Ramos (cell line): ENCODE data around the gene ZNF182.
"Not testable (repeated sequence)": the region's sequence is repeated elsewhere in the genome, so short reads cannot be mapped to it uniquely, and the experiment has no call there.

Experiments used
- in situ Hi-C: fragments of 300-500 bp; cut with MboI; formaldehyde crosslinking; loops from one replicate; pipeline ENCODE4 v1.14.3; 2022; ENCODE audit warnings: low sequenced_read_pairs; ENCODE audit not compliant: unreplicated experiment

Gene ZNF182

GRCh38 chrX:48003758-48004457, at the start of gene ZNF182:
TSS of gene ZNF182 (minus strand) at chrX:48003989. CDS start at chrX:48002609, 1,380 bp downstream.
- in situ Hi-C loops = no loop called here

DNA sequence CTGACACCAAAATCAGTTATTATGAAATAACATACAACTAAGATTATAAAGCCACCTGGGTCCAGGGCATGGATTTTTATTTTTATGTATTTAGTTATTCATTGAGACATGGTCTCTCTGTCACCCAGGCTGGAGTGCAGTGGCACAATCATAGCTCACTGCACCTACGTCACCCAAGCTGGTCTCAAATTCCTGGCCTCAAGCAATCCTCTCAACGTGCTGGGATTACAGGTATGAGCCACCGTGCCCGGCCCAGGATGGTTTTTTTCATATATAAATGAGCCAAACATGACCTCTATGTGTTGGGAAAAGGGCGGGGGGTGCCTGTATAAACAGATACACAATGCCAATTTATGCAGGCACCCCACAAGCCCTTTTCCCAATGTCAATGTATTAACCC, 43.1 kb upstream of the ZNF182 start:
- in situ Hi-C loops = loop anchor here (25.0 kb wide), 1 partner anchor 410 kb away; the partner anchor contains the start of gene CFP

DNA sequence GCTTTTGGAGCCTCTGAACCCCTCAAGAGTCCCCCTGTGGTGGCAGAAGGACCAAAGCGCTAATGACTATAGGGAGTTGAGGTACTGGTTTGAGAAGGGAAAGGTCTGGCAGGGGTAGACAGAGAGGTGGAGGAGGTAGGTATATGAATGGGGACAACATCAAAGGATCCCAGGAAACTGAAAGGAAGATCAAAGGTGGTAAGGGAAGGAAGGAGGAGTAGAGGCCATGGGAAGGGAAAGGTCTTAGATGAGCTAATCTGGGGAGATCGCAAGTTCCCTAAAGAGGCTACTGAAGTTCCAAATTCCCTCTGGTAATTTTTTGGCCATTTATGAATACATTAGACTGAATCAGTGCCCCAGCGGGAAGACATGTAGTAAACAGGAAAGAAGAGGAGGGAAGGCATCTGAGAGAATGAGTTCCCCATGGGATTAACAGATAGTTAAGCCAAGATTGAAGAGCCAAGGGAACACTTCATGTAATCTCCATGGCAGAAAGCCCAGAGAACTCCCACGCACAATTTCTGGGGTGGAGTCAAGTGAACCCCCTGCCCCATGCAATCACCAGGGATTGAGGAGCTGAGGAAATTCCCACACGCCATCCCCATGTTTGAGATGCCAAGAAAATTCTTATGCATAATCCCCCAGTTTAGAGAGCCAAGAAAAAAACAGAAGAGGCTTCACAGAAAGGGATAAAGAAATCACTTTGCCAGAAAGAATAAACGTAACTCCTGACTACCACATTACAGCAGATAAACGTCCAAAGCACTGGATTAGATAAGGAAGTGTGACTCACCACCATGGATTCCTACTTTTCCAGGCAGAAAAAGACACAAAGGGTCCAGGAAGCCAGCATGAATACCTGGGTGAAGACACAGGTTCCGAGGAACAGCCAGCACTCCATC, 41.9 kb upstream of the ZNF182 start:
- in situ Hi-C loops = loop anchor here (25.0 kb wide), 1 partner anchor 408 kb away; the partner anchor contains the start of gene CFP

DNA sequence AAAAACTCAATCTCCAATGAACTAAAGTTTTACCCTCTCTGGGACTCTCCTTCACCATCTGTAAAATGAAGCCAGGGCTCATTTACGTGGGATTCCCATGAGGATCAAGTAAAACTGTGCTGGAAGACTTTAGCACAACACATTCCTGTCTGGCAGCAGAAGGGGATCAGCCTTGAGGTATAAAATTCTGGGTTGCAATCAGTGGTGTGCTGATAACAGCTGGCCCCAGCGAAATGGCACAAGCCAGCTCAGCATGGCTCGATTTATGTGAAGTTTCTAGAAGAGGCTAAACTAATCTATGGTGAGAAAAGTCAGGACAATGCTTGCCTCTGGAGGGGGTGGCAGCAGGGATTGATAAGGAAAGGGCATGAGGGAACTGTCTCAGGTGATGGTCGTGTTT, 39.3 kb upstream of the ZNF182 start:
- in situ Hi-C loops = loop anchor here (25.0 kb wide), 1 partner anchor 406 kb away; the partner anchor contains the start of gene CFP

GRCh38 chrX:48035891-48036290, 32.1 kb upstream of the ZNF182 start:
- in situ Hi-C loops = loop anchor here (25.0 kb wide), 1 partner anchor 399 kb away; the partner anchor contains the start of gene CFP

GRCh38 chrX:48030641-48031173, 26.9 kb upstream of the ZNF182 start:
- in situ Hi-C loops = loop anchor here (25.0 kb wide), 1 partner anchor 393 kb away; the partner anchor contains the start of gene CFP

- in situ Hi-C loops = loop anchor here (25.0 kb wide), 1 partner anchor 393 kb away; the partner anchor contains the start of gene CFP
These were observed 26.4 kb upstream of the ZNF182 start for GRCh38 chrX:48030237-48030636.

DNA sequence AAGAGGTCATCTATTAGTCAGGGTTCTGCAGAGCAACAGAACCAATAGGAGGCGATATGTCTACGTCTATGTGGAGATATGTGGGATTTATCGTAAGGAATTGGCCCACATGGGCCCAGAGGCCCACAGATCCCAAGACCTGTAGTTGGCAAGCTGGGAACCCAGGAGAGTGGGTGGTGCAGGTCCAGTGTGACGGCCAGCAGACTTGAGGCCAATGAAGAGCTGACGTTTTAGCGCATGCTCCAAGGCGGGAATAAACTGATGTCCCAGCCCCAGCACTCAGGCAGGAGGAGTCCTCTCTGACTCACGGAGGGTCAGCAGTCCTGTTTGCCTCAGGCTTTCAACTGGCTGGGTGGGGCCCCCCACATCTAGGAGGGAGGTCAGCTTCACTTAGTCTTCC, 24.3 kb upstream of the ZNF182 start:
- in situ Hi-C loops = loop anchor here (5.0 to 25.0 kb wide), 2 partner anchors 196 to 391 kb away; partner anchors contain the start of gene CFP

DNA sequence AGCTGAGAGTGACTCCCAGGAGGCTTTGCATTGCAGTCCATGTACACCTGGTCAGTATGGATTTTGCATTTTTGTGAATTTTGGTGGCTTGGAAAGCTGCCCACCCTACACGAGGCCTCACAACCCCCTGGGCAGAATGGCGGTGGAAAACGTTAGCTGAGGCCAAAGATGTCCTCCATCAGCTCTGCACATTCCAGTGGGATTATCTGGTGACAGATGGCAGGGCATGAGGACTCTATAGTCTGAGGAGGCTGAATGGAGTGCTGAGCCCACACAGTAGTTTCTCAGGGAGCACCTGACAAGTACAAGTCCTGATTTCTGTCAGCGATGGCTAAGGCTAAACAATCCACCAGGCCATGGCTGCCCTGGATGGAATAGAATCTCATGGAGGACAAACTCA, 23.8 kb upstream of the ZNF182 start:
- in situ Hi-C loops = loop anchor here (5.0 to 25.0 kb wide), 2 partner anchors 195 to 390 kb away; partner anchors contain the start of gene CFP

DNA sequence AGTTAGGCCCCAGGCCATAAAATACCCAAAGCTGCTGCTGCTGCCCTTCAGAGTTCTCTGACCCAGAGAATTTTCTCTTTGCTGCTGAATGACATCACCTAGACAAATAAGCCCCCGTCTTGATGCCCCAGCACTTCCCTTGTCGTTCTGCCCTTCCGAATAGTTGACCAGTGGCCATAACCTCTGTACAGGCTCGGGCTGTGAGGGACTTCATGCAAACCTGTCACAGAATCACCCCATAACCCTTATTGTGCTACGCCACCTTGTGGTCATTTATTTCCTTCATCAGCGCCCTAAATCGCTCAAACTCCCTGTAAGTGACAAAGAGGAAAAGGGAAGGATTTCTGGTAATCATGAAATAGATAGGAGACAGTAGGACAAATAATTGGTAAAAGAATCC, 21.8 kb upstream of the ZNF182 start:
- in situ Hi-C loops = loop anchor here (5.0 to 25.0 kb wide), 2 partner anchors 193 to 388 kb away; partner anchors contain the start of gene CFP

GRCh38 chrX:48022738-48023137, 18.9 kb upstream of the ZNF182 start:
- in situ Hi-C loops = no loop called here

- in situ Hi-C loops = no loop called here
These were observed 18.3 kb upstream of the ZNF182 start for GRCh38 chrX:48022100-48022499.

DNA sequence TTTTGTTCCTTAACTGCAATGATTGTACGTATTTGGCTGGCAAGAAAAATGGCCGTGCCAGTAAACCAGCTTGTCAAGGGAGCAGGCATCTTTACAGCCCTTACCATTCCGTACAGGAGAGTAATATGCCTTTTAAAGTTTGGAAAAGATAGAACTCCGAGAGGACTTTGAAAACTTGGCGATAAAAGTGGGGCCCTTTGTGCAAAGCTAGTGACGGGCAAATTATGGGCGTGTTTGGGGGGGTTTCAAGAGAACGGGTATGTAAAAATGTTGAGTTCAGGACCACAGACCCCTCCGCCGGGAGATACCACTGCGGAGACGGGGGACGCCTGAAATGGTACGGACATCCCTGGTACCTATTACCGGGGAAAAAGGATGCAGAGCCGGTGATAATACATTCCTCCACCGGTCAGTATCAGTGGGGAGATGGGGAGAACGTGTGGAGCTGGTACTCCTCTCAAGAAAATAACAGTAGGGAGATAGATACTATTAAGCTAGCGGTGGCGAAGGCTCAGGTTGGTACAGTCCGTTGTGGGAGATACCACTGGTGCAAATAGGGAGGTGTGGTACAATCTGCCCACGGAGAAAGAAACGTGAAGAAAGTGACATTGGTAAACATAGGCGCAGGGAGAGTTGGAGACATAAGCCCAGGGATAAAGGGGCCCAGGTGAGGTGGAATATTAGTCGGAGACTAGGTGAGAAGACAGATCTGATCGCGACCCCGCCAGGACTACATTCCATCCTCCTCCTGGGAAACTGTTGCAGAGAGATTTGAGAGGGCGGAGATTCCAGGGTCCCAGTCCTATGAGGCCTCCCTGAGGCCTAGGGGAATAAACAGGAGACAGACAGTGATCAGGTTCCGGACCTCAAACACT, 17.5 kb upstream of the ZNF182 start:
- in situ Hi-C loops = no loop called here

GRCh38 chrX:48020472-48020871, 16.7 kb upstream of the ZNF182 start:
- in situ Hi-C loops = not testable (repeated sequence)

DNA sequence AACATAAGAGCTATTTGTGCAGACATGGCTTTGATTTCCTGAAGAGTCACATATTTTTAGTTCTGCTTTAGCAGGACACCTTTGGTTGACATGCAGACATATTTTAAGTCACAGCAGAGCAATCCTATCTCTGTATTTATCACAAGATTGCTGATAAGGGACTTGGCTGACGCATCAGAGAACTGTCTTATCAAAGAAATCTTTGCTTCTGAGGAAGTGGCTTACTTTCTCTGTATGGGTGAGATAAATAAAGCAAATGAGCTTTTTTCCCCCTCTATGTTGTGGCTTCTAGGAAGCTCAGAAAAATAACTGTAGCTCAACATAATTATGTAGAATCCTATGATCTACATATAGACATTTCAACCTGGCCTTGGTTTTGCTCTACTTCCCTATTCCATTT, 16.1 kb upstream of the ZNF182 start:
- in situ Hi-C loops = not testable (repeated sequence)

- in situ Hi-C loops = not testable (repeated sequence)
These were observed 13.0 kb upstream of the ZNF182 start for GRCh38 chrX:48016583-48017310.

DNA sequence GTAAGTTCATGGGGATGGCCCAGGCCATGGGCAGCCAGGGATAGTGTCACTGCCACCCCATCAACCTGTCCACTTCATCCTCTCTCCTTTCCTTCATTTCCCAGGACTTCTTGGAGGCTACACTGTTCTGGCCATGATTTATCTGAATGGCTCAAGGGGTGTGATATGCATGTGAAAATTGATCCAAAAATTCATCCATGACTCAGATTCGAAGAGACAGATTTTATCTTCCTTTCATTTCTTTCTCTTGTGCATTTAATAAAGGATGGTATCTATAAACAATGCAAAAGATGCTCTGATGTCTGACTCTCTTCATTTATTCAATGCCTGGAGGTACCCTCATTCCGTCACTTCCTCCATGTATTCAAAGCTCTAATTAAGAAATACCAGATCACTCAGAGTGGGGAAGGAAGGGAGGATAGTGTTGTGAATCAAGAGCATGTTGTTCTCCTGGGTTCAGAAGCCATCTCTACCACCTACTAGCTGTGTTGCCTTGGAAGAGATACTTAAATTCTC, 5.7 kb upstream of the ZNF182 start:
- in situ Hi-C loops = not testable (repeated sequence)

DNA sequence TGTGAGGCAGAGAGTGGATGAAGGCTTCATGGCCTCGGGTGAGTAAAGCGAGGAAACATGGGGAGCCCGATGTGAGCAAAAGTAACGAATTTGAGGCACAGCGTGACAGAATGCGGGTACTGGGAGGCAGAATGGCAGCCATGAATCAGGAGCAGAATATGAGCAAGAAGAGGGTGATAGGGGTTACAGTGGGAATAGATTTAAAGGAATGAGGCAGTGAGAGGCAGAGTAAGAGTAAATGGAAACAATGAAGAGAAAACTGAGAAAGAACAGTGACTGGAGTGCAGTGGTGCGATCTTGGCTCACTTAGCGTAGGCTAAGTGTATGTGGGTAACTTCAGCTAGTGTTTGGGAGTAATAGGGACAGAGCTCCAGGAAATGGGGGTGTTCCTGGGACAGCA, 2.9 kb upstream of the ZNF182 start, which contains the start of gene SPACA5:
TSS of gene SPACA5 (plus strand) at position 301 of the 400 bp plus-strand sequence. CDS start 815 bp downstream, outside the sequence.
- in situ Hi-C loops = not testable (repeated sequence)
